ENCODE measurements around the gene SRD5A1. TPM values are rescaled to one million over a fixed set of nuclear protein-coding genes. Genes with fewer than 3 reads are reported as not detected.
A peak's percentile ranks its signal among the peaks of the same experiment; 100 is the strongest.

The SRD5A1 gene
- total RNA-seq, 1 experiment from 2014 or later: 30.4 TPM

- POLR2A ChIA-PET: no interaction called here
- Histone ChIP-seq H3K36me3 (ENCODE audit: control insufficient read depth, insufficient read depth, low read length) (no peaks in the 10 kb centered on the region; the same call in 1 of the 2 replicates), H3K4me3 (ENCODE audit: low read depth in 2 of 2, low read length in 2 of 2) (peak within 1 kb of the TSS; percentile 77 to 87), H3K4me1 (ENCODE audit: control insufficient read depth, insufficient read depth, low read length) (peaks cover 24% of the 10 kb centered on the region), H3K27me3 (ENCODE audit: control insufficient read depth, insufficient read depth, low read length) (no peaks in the 10 kb centered on the region), H3K9me3 (ENCODE audit: control insufficient read depth, insufficient read depth, low read depth, low read length) (no peaks in the 10 kb centered on the region), H3K27ac (ENCODE audit: low read length) (peak within 1 kb of the TSS; percentile 97)
- ATAC-seq: peak; percentile 62
- BruUV-seq (replicated peaks): no TSS peak
- TF ChIP-seq CTCF (IDR thresholded peaks at IDR 0.05) (no peak), SIN3A (IDR thresholded peaks at IDR 0.05; ENCODE audit: borderline replicate concordance, insufficient read depth, low read depth, low read length) (no peak), POLR2AphosphoS5 (IDR thresholded peaks at IDR 0.05; ENCODE audit: low read depth, low read length) (no peak), REST (IDR thresholded peaks at IDR 0.05; ENCODE audit: insufficient read depth in 1 of 2, low read depth in 2 of 2, low read length in 1 of 2) (no peak), TCF7L2 (IDR thresholded peaks at IDR 0.05; ENCODE audit: low read depth, low read length) (no peak)
- intact Hi-C loops (cut with micrococcal nuclease; ENCODE audit: unreplicated experiment): loop anchor here (10.0 kb wide), 1 partner anchor 79 kb away; the partner anchor contains the start of genes NSUN2 and SRD5A1
- CTCF ChIA-PET: no interaction called here
- no peak for DNase-seq (ENCODE audit: low read depth, low spot score)
- in situ Hi-C loops (cut with HindIII; ENCODE audit: low pct_unique_long_range_greater_than_20kb, low sequenced_read_pairs): no loop called here
These were observed 80.3 kb downstream of the SRD5A1 start, which contains the start of gene TENT4A for GRCh38 chr5:6713274-6714225. TSS of gene TENT4A (plus strand) at chr5:6713432. CDS start at chr5:6713984, 552 bp downstream.

- CTCF ChIA-PET: no interaction called here
- no peak for DNase-seq (ENCODE audit: low read depth, low spot score)
These were observed 81.2 kb downstream of the SRD5A1 start for GRCh38 chr5:6714226-6715041.

More at GRCh38 chr5:6714226-6715041, 81.2 kb downstream of the SRD5A1 start:
- intact Hi-C loops (cut with micrococcal nuclease; ENCODE audit: unreplicated experiment): loop anchor here (10.0 kb wide), 1 partner anchor 80 kb away; the partner anchor contains the start of genes NSUN2 and SRD5A1
- Histone ChIP-seq H3K27me3 (ENCODE audit: control insufficient read depth, insufficient read depth, low read length) (no peaks in the 10 kb centered on the region), H3K27ac (ENCODE audit: low read length) (peak overlapping the region; percentile 73), H3K4me3 (ENCODE audit: low read depth in 2 of 2, low read length in 2 of 2) (peak overlapping the region; percentile 77 to 87), H3K9me3 (ENCODE audit: control insufficient read depth, insufficient read depth, low read depth, low read length) (no peaks in the 10 kb centered on the region), H3K36me3 (ENCODE audit: control insufficient read depth, insufficient read depth, low read length) (no peaks in the 10 kb centered on the region; the same call in 1 of the 2 replicates), H3K4me1 (ENCODE audit: control insufficient read depth, insufficient read depth, low read length) (peaks cover 24% of the 10 kb centered on the region)
- TF ChIP-seq TCF7L2 (IDR thresholded peaks at IDR 0.05; ENCODE audit: low read depth, low read length) (no peak), CTCF (IDR thresholded peaks at IDR 0.05) (no peak), SIN3A (IDR thresholded peaks at IDR 0.05; ENCODE audit: borderline replicate concordance, insufficient read depth, low read depth, low read length) (no peak), REST (IDR thresholded peaks at IDR 0.05; ENCODE audit: insufficient read depth in 1 of 2, low read depth in 2 of 2, low read length in 1 of 2) (no peak), POLR2AphosphoS5 (IDR thresholded peaks at IDR 0.05; ENCODE audit: low read depth, low read length) (no peak)
- BruUV-seq (replicated peaks): no TSS peak
- ATAC-seq: peak; percentile 0; the same call in 1 of the 2 replicates
- in situ Hi-C loops (cut with HindIII; ENCODE audit: low pct_unique_long_range_greater_than_20kb, low sequenced_read_pairs): no loop called here
- POLR2A ChIA-PET: no interaction called here

Measured in Panc1 (cell line).